Amniotic stem cell (primary cell): ENCODE results near the gene TBX6.
"Not testable (repeated sequence)": the region's sequence is repeated elsewhere in the genome, so short reads cannot be mapped to it uniquely, and the experiment has no call there.

Experiments used
- DNase-seq: peaks from one replicate; lab custom pipeline; 2025; lab: John Stamatoyannopoulos, UW

The TBX6 gene, protein sequence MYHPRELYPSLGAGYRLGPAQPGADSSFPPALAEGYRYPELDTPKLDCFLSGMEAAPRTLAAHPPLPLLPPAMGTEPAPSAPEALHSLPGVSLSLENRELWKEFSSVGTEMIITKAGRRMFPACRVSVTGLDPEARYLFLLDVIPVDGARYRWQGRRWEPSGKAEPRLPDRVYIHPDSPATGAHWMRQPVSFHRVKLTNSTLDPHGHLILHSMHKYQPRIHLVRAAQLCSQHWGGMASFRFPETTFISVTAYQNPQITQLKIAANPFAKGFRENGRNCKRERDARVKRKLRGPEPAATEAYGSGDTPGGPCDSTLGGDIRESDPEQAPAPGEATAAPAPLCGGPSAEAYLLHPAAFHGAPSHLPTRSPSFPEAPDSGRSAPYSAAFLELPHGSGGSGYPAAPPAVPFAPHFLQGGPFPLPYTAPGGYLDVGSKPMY

DNA sequence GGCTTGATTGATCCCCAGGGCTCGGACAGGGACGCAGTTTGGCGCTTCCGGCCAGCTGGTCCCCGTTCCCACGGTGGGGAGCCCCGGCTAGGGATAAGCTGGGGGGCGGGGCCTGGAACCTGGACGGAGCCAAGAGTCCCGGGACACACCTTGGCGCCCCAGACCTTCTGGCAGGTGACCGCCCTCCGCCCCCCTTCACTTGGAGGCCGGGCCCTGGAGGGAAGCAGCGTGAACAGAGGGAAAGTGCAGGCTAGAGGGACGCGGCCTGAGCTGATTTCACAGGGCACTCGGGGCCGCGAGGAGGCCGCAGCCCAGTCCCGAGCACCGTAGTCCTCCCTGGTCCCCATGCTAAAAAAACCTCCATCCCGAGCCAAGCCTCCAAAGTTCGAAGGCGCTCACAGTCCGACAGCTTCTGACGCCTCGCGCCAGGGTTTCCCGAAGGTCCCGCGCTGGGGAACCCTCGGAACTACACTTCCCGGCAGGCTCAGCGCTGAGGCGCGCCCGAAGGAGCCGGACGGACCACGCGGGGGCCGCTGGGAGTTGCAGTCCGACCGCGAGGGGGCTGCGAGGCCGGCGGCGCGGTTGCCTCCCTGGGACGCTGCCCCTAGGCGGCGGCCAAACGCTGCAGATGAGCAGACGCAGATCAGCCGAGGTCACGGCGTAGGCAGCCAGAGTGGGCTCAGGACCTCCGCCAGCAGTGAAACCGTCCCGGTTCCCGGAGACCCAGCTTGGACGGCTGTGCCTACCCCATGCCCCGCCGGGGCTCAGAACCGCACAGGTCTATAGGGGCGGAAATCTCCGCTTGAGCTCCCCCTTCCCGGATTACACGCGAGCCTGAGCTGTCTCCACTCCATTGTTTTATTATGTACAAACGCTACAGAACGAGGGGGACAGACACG is at the start of gene TBX6:
Gene TBX6, minus strand, starts transcription at position 451 of the 899 bp plus-strand sequence. CDS start 731 bp downstream, outside the sequence.
- peak; percentile 87 for DNase-seq

DNA sequence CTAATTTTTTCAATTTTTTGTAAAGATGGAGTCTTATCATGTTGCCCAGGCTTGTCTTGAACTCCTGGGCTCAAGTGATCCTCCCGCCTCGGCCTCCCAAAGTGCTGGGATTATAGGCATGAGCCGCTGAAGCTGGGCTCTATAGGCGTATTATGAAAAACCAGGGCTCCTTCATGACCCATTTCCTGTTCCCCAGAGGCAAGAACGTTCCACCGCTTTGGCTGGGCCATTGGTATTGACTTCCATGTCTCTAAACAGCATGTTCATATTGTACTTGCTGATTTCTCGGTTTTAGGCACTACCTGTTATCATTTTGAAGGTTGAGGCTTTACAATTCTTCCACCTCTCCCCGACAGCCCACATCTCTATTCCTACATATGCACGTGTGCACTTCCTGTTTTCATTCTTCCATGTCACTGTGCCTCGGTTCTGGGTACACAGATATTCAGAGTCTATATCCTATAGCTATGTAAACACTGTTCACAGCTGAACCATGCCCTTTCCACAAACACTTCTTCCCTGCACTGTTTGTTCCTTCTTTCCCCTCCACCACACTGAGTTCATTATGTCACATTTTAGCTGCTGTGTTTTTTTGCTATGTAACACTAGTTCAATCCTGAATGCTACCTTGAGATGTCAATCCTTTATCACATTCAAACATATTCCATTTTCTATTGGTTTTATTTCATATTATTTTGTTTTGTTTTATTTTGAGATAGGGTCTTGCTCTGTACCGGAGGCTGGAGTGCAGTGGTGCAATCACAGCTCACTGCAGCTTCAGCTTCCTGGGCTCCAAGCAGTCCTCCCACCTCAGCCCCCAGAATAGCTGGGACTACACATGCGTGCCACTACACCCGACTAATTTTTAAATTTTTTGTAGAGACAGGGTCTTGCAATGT is 48.1 kb upstream of the TBX6 start:
- DNase-seq = no peak

DNA sequence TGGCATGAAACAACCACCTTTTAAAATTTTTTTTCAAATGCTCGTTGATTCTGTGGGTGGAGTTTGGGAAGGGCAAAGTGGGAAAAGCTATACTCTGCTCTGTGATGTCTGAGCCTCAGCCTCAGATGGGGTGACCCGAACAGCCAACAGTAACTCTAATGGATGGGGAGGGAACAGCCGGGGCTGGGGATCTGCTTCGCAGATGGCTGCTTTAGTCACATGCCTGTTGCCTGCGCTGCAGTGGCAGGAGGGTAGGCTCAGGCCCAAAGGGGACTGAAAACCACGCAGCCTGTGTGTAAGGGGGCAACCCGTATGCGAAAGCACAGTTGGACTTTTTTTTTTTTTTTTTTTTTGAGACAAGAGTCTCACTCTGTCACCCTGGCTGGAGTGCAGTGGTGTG is 46.2 kb upstream of the TBX6 start:
- no peak for DNase-seq

DNA sequence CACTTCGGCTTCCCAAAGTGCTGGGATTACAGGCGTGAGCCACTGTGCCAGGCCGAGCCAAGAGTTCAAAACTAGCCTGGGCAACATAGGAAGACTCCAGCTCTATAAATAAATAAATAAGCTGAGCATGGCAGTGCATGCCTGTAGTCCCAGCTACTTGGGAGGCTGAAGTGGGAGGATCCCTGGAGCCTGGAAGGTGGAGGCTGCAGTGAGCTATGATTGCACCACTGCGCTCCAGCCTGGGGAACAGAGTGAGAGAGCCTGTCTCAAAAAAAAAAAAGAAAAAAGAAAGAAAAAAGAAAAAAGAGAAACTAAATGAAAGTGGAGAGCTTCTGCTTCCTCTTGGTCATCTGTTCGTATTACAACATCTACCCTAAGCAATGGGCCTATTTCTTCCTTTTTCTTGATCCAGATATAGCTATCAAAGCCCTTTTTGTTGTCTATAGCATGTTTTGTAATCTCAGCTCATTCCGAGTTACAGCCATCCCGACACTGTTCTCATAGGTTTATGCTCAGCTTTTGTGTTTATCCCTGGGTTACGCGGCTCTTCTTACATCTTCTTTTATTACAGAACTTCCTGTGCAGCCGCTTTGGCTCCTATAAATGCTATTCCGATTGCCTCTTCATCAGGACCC is 45.4 kb upstream of the TBX6 start:
- no peak for DNase-seq

DNA sequence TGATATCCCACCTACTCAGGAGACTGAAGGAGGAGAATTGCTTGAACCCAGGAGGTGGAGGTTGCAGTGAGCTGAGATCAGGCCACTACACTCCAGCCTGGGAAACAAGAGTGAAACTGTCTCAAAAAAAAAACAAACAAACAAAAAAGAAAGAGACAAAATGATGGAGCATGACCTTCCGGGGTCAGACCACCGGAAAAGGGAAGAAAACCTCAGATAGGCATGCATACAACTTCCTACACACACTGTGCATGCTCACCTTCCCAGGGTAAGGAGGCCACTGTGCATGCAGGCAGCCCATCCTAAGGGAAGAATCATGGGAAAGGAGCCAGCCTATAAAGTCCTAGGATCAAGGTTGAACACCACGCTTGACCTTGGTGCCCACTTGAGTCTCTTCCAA is 40.9 kb upstream of the TBX6 start:
- DNase-seq = no peak

DNA sequence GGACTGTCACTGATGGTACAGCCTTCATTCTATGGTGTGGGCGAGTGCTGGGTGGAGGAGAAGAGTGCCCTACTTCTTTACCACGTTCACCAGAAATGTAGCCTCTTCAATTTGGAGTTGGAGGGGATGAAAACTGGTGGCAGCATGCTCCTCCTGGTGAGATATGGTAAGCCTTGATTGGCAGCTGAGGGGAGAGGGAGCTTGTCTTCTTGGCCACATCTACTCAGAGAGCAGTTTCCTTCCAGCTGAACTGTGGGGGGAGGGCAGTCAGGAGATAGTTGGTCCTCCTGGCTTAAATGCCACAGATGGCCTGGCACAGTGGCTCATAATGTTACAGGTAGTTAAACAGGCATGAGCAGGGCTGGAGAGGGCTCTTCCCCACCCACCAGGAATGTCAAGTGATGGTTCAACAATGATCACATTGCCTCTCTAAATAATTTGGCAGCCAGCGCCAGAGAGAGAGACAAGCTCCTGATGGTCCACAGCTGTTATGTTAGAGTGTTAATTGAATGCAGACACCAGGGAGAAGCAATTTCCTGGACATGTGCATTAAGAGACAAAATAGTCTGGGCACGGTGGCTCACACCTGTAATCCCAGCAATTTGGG is 40.2 kb upstream of the TBX6 start:
- DNase-seq = no peak

DNA sequence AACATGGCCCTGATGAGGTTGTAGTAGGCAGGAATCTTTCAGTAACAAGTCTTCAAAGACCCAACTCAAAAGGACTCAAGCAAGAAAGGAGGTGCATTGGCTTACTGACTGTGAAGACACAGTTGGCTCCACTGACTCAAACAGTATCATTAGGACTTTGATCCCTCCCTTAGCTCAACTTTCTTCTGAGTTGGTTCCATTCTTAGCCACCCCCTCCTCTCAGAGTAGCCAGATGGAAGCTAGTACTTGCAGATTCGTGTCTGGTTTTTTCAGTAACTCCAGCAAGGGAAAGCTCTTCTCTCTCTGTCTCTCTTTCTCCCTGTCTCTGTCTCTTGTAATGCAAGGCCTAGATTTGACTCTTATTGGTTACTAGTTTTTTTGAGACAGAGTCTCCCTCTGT is 36.3 kb upstream of the TBX6 start:
- DNase-seq = no peak

DNA sequence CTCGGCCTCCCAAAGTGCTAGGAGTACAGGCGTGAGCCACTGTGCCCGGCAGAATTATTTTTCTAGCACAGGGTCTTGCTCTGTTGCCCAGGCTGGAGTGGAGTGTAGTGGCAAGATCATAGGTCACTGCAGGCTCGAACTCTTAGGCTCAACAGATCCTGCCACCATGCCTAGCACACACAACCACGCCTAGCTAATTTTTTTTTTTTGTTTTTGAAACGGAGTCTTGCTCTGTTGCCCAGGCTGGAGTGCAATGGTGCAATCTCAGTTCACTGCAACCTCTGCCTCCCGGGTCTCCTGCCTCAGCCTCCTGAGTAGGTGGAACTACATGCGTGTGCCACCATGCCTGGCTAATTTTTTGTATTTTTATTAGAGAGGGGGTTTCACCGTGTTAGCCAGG is 34.0 kb upstream of the TBX6 start:
- DNase-seq = not testable (repeated sequence)

DNA sequence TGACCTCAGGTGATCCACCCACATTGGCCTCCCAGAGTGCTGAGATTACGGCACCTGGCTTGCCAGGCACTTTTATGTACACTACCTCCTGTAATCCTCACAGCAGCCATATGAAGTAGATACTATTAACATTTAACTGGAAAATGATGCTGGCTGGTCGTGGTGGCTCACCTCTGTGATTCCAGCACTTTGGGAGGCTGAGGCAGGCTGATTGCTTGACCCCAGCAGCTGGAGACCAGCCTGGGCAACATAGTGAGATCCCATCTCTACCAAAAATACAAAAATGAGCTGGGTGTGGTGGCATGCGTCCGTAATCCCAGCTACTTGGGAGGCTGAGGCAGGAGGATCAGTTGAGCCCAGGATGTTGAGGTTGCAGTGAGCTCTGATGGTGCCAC is 33.3 kb upstream of the TBX6 start:
- no peak for DNase-seq

DNA sequence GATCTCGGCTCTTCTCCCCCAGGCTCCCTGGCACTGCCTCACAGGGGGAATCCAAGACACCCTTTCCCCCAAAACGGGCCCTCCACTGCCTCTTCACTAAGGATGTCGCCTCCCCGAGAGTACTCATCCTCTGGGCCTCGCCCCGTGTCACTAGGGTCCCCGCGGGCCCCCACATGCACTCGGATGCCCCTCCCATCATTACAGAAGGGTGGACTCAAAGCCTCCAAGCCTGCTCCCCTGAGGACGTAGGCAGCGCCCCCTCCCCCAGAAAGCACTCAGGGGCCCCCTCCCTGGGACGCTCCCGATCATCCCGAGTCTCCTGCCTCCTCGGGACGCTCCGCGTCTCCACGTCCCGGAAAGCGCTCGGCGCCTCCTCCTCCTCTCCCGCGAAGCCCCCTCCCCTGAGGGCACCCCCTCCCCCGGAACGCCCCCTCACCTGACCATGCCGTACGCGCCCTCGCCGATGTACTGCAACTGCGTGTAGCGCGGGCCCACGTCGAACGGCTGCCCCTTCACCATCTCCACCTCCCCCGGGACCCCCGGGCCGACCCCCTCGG is 31.0 kb upstream of the TBX6 start:
- no peak for DNase-seq

DNA sequence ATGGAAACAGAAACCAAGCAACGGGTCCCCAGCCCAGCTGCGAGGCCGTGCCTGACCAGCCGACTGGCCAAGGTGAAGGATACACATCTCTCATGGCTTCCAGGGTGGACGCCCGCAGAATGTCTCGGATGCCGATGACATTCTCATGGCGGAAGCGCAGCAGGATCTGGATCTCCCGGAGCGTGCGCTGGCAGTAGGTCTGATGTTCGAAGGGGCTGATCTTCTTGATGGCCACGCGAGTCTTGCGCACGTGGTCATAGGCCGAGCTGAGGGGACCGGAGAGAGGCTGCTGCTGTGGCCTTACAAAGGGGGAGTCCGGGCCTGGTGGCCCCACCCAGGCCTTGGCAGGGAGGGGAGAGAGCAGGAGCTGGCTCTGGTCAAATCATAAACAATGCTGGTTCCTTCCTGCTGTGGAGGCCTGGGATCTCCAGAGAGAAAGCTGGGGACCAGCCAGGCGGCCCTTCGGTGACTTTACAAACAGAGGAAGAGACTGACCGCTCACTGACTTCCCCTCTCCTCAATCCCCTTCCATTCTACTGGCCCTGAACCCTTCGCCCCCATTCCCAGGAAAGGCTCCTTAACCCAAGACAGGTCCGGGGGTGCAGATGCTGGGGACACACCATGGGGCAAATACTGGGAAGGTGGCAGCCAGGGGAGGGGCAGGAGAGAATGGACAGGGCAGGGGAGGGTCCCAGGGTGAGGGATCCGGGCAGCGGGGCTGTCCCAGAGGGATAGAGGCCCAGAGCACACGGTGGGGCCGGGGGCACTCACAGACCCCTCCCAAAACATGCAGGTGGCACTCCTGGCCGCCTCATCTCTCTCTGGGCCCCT is 30.2 kb upstream of the TBX6 start:
- no peak for DNase-seq

DNA sequence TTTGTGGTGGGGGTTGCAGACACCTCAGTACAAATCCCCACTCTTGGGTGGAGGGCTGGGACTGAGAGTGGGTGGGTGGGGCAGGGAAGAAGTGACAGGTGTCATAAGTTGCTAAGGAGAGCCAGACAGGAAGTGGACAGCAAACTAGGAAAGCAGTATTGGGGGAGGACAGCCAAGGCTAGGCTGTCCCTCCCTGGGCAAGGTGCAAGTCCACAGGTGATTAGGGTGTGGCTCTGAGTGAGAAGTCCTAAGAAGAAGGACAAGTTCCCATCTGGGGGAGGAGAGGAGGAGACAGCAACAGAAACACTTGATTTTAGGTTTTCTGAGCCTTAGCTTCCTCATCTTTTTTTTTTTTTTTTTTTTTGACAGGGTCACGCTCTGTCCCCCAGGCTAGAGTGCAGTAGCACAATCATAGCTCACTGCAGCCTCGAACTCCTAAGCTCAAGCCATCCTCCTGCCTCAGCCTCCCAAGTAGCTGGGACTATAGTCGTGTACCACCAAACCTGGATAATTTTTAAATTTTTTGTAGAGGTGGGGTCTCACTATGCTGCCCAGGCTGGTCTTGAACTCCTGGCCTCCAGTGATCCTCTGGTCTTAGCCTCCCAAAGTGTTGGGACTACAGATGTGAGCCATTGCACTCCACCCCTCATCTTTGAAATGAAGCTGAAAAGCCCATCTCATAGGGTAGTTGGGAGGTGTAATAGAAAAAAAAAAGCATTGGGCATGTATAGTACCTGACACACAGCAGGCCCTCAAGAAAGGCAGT is 28.8 kb upstream of the TBX6 start:
- DNase-seq = no peak

DNA sequence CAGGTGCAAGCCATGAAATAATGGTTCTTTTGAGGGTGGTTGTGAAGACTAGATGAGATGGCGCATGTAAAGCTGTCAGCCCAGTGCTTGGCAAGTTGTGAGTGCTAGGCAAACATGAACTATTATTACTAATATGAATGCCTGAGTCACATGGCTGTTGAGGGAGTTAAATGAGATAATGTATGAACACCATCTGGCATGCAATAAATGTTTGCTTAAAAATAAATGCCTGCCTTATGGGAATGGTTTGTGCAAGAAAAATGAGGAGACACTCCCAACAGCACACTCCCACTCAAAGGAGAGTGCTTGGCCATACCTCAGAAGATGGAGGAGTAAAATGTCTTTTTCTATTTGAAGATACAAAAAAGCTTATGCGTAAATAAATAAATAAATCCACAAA is 27.7 kb upstream of the TBX6 start:
- DNase-seq = no peak

DNA sequence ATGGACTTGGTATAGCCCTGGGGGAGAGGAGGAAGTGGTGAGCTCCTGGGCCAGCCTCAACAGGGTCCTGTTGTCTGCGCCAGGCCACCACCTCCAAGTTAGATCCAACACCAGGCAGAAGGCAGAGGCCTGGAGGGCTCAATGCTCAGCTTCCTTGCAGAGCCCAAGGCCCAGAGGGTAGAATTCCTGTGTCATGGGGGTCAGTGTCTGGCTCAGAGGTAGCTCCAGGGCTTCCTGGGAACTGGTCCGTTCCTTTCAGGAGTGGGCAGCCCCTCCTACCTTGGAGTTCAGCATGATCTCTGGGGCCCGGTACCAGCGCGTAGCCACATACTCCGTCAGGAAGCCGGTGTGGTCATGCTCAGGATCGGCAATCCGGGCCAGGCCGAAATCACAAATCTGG is 26.0 kb upstream of the TBX6 start:
- DNase-seq = no peak

DNA sequence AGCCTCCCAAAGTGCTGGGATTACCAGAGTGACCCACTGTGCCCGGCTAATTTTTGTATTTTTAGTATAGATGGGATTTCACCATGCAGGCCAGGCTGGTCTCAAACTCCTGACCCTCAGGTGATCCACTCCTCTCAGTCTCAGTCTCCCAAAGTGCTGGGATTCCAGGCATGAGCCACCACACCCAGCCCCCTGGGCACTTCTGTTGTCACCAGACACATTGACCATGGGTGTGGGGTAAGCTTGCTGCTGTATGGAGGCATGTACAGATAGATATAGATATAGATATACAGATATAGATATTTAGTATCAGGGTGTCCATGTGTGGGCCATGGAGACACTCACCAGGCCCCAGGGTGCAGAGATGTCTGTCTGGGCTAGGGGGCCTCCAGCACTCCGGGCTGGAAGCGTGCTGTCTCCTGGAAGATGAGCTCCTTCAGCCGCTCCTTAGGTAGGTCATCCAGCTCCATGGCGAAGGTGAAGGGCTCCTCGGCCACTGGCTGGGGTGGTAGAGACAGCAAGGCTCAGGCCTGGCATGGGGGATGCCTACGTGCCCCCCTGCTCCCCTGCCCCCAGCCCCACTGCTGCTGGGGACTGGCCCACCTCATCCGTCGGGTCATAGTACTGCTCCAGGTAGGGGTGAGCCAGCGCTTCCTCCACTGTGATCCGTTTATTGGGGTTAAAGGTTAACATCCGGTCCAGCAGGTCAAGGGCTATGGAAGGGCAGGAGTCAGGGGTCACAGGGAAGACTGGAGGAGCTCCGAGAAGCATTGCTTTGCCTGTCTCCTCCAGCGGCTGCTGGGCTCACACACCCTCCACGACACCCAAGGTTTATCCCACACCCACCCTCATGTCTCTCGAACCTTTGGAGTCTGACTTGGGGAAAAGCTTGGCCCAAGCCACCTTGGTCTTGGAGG is 24.8 kb upstream of the TBX6 start:
- no peak for DNase-seq

DNA sequence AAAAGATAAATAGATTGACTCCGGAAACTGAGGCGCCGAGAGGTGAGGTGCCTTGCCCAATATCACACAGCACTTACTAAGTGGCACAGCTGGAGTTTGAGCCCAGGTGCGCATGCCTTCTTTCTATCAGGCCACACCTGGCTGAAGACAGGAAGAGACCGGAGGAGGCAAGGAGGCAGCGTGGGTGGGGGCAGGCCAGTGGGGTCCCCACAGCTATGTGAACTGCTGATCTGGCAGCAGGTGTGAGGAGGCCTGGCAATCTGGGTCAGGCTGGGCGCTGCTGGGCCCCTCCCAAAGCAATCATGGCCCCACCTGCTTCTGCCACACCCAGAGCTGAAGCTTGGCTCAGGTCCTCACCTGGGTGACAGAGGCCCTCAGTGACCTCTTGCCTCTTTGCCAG is 23.5 kb upstream of the TBX6 start:
- DNase-seq = no peak

DNA sequence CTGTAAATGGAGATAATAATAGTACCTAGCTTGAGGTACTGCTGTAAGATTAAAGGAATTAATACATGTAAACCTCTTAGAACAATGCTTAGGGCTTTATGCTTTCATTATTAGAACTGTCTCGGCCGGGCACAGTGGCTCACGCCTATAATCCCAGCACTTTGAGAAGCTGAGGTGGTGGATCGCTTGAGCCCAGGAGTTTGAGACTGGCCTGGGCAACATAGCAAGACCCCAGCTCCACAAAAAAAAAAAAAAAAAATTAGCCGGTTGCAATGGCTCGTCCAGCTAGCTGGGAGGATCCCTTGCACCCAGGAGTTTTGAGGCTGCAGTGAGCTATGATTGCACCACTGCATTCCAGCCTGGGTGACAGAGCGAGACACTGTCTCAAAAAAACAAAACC is 23.1 kb upstream of the TBX6 start:
- DNase-seq = not testable (repeated sequence)

DNA sequence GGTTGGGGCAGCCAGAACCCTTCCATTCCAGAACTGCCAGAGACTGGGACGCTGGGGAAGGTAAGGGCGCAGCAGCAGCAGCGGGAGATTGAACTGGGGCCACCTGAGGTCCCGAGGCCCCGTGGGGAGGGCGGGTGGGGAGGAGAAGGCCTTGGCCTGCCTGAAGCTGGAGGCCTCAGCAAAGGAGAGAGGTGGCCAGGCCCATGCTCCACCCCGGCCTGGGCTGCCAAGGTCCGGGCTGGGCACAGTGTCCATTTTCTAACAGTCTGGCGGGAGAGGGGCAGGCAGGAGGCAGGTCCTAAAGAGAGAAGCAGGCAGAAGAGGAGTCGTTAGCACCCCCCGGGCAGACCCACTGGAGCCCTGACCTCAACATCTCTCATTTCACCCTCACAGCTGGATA is 22.7 kb upstream of the TBX6 start:
- DNase-seq = no peak
